ENCODE results near the gene NEDD1. TPM values are rescaled to one million over a fixed set of nuclear protein-coding genes. Genes with fewer than 3 reads are reported as not detected.

Gene NEDD1
- total RNA-seq, 1 experiment from 2014 or later, result 42.7 TPM

DNA sequence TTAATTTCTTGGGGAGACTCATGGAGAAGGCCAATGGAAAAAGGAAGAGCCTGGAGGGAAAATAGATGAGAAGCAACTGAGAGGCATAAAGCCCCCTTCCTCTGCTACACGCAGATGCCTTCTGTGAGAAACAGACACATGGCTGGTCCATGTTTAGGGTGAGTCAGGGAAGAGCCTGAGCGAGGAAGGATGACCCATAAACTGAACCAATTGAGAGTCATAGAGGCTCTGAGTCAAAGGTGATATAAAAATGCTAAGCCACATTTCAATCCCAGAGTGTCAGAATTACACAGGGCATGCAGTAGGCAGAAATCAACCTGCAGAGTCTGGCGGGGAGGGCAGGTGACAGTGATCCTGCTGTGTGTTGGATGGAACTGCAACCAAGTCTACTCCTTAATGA is 30.1 kb upstream of the NEDD1 start:
- DNase-seq (ENCODE audit: low spot score), result no peak
- no peaks in the 10 kb centered on the region for H3K9me3 ChIP-seq (ENCODE audit: low read depth, low read length, poor library complexity, severe bottlenecking)
- peaks cover 13% of the 10 kb centered on the region for H3K27me3 ChIP-seq (replicated peaks; ENCODE audit: insufficient read depth, low read depth, low read length, poor library complexity)
- H3K36me3 ChIP-seq (ENCODE audit: insufficient read depth, low read length, poor library complexity, severe bottlenecking), result no peaks in the 10 kb centered on the region
- no TSS peak for BruUV-seq (replicated peaks)
- intact Hi-C loops (cut with micrococcal nuclease; ENCODE audit: unreplicated experiment), result no loop called here
- CTCF ChIA-PET, result no interaction called here
- no peak overlapping the region for H3K4me3 ChIP-seq (ENCODE audit: low read depth, low read length, poor library complexity, severe bottlenecking)
- TF ChIP-seq, protein P1, sequence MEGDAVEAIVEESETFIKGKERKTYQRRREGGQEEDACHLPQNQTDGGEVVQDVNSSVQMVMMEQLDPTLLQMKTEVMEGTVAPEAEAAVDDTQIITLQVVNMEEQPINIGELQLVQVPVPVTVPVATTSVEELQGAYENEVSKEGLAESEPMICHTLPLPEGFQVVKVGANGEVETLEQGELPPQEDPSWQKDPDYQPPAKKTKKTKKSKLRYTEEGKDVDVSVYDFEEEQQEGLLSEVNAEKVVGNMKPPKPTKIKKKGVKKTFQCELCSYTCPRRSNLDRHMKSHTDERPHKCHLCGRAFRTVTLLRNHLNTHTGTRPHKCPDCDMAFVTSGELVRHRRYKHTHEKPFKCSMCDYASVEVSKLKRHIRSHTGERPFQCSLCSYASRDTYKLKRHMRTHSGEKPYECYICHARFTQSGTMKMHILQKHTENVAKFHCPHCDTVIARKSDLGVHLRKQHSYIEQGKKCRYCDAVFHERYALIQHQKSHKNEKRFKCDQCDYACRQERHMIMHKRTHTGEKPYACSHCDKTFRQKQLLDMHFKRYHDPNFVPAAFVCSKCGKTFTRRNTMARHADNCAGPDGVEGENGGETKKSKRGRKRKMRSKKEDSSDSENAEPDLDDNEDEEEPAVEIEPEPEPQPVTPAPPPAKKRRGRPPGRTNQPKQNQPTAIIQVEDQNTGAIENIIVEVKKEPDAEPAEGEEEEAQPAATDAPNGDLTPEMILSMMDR (conservative IDR thresholded peaks at IDR 0.05; ENCODE audit: low read depth, low read length), result no peak
- TF ChIP-seq EZH2 (IDR thresholded peaks at IDR 0.05; ENCODE audit: borderline replicate concordance, low read depth, low read length, poor library complexity, severe bottlenecking), result no peak
- POLR2A ChIA-PET (ENCODE audit: low non-redundant PET), result no interaction called here
- H3K4me1 ChIP-seq (ENCODE audit: insufficient read depth, low read length, poor library complexity, severe bottlenecking), result no peaks in the 10 kb centered on the region
- no peak overlapping the region for H3K27ac ChIP-seq (ENCODE audit: low read depth, low read length, poor library complexity, severe bottlenecking)

DNA sequence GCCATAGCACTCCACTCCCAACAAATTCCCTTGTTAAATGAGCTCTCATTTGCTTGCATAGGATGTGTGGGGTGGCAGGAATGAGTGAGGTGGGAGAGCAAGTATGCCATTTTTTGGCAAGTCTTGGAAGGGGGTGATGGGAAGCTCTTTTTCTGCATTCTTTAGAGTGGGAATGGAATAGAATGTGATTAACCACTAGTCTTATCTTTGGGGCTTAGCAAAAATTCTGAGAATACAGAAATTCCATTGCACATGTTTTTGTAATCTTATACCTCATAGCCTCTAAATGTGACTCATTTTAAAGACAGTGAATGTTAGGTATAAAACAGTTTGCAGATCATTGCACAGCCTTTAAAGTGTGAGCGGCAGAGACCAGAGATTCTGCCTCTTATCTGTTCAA is 28.4 kb upstream of the NEDD1 start:
- no peak for TF ChIP-seq EZH2 (IDR thresholded peaks at IDR 0.05; ENCODE audit: borderline replicate concordance, low read depth, low read length, poor library complexity, severe bottlenecking)
- TF ChIP-seq, protein P1 (conservative IDR thresholded peaks at IDR 0.05; ENCODE audit: low read depth, low read length), result no peak
- ChIA-PET CTCF (no interaction called here), POLR2A (ENCODE audit: low non-redundant PET) (no interaction called here)
- no peak for DNase-seq (ENCODE audit: low spot score)
- Histone ChIP-seq H3K27ac (ENCODE audit: low read depth, low read length, poor library complexity, severe bottlenecking) (no peak overlapping the region), H3K27me3 (replicated peaks; ENCODE audit: insufficient read depth, low read depth, low read length, poor library complexity) (peaks cover 13% of the 10 kb centered on the region), H3K4me1 (ENCODE audit: insufficient read depth, low read length, poor library complexity, severe bottlenecking) (no peaks in the 10 kb centered on the region), H3K4me3 (ENCODE audit: low read depth, low read length, poor library complexity, severe bottlenecking) (no peak overlapping the region), H3K36me3 (ENCODE audit: insufficient read depth, low read length, poor library complexity, severe bottlenecking) (no peaks in the 10 kb centered on the region), H3K9me3 (ENCODE audit: low read depth, low read length, poor library complexity, severe bottlenecking) (no peaks in the 10 kb centered on the region)
- intact Hi-C loops (cut with micrococcal nuclease; ENCODE audit: unreplicated experiment), result no loop called here
- no TSS peak for BruUV-seq (replicated peaks)

DNA sequence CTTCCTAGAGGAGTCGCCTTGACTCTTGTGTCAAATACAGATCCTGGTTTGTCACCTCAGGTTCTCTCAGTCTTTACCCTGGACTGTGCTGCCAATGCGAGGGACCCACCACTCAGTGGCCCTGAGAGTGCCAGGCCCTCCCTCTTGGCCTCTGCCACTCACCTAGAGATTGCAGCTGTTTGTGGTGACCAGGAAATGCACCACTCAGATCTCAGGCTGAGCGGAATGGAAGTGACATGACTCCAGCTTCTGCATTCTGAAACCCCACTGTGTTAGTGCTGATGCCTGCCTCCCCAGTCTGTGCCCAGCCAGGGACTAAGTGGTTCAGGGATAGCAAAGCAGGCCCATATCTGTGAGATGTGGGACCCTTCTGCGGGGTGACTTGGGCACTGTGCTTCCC is 27.8 kb upstream of the NEDD1 start:
- H3K4me1 ChIP-seq (ENCODE audit: insufficient read depth, low read length, poor library complexity, severe bottlenecking), result no peaks in the 10 kb centered on the region
- no peaks in the 10 kb centered on the region for H3K36me3 ChIP-seq (ENCODE audit: insufficient read depth, low read length, poor library complexity, severe bottlenecking)
- no peak for TF ChIP-seq EZH2 (IDR thresholded peaks at IDR 0.05; ENCODE audit: borderline replicate concordance, low read depth, low read length, poor library complexity, severe bottlenecking)
- TF ChIP-seq, protein P1 (conservative IDR thresholded peaks at IDR 0.05; ENCODE audit: low read depth, low read length), result no peak
- BruUV-seq (replicated peaks), result no TSS peak
- H3K9me3 ChIP-seq (ENCODE audit: low read depth, low read length, poor library complexity, severe bottlenecking), result no peaks in the 10 kb centered on the region
- H3K4me3 ChIP-seq (ENCODE audit: low read depth, low read length, poor library complexity, severe bottlenecking), result no peak overlapping the region
- ChIA-PET POLR2A (ENCODE audit: low non-redundant PET) (no interaction called here), CTCF (no interaction called here)
- H3K27ac ChIP-seq (ENCODE audit: low read depth, low read length, poor library complexity, severe bottlenecking), result no peak overlapping the region
- no peak for DNase-seq (ENCODE audit: low spot score)
- H3K27me3 ChIP-seq (replicated peaks; ENCODE audit: insufficient read depth, low read depth, low read length, poor library complexity), result peaks cover 13% of the 10 kb centered on the region
- intact Hi-C loops (cut with micrococcal nuclease; ENCODE audit: unreplicated experiment), result no loop called here

Data from A673 (cell line).